CD4-positive, alpha-beta T cell treated with Interleukin-4 for 4 hours (primary cell): Measurements from ENCODE around the gene LPP.

Experiments used
- DNase-seq: peaks from one replicate; pipeline ENCODE4 v3.0.0-alpha.2; 2020

Gene LPP

DNA sequence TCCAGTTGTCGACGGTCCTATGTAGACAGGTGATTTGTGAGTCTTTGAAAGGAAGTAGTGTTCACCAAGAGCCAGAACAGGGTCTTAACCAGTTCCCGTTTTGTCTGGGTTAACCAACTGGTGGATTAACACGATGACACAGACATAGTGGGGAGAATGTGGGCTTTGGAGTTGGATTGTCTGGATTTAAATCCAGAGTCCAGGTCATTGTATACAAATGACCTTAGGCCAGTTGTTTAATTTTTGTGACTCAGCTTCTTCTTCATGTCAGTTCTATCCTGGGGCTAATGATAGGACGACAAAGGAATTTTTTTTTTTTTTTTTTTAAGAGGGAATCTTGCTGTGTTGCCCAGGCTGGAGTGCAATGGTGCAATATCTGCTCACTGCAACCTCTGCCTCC is 126.7 kb downstream of the LPP start:
- DNase-seq: no peak

DNA sequence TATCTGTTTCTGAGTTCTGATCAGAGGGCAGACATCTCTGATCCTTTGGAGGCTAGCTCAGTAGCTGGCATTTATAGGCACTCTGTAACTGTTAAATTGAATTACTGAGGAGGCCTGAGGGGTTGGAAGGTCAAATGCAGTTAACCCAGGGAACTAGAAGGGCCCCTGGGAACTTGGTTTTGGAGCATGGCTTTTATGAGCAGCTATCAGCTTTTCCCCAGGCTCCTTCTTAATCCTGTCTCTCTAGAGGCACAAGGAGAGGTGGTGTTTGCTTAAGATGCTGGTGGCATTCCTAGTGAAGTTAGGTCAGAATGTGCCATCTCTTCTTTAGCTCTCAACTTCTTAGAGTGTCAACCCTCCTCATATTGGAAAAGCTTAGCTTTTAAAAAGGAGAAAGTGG is 128.9 kb downstream of the LPP start:
- DNase-seq: no peak

GRCh38 chr3:188283347-188283746 is 129.4 kb downstream of the LPP start:
- DNase-seq: no peak

DNA sequence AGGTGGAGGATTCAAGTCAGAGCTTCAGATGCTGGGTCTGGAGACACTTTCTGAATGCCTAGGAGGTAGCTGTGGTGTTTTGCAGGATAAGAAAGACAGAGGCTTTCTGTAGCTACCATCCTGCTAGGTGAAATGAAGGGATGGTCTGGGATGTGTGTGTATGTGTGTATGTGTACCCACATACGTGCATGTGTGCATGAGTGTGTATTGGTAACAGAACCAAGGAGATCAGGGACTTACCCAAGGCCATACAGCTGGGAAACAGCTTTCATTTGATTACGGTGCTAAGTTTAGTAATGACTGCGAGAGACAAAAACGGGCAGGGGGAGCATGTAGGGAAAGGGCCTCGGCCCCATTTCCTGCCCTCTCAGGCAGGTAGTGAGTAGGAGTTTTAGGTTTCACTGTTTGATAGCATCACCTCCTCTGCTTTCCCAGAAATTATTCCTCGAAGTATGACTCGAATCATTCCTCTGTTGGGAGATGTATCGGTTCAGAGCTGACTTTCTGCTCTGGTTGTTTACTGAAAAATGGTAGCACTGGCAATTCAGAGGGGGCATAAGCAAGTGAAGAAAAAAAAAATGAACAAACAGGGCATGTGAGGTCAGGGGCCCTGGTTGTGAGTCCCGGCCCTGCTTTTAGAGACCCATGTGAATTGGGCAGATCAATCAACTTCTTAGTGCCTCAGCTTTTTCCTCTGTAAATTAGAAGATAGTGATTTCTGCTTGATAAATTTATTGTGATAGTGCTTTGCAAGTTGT is 130.7 kb downstream of the LPP start:
- DNase-seq: no peak

DNA sequence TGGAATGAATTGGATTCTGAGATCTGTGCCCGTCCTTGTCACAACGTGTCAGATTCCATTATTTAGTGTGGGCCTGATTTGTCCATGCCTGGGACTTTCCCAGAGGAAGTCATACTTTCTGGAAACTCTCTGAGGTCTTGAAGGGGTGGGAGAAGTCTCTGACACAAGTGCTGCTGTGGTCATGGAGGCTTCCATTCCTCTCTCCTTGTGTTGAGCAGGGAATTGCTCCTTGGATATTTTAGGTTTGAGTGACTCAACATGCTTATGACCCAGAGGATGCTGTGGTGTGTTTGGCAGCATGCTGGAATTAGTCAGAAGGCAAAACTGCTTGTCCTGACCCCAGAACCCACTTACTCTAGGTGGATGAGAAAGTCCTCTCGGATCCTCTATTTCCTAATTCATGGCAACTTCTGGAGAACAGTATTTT is 132.1 kb downstream of the LPP start:
- DNase-seq: no peak

DNA sequence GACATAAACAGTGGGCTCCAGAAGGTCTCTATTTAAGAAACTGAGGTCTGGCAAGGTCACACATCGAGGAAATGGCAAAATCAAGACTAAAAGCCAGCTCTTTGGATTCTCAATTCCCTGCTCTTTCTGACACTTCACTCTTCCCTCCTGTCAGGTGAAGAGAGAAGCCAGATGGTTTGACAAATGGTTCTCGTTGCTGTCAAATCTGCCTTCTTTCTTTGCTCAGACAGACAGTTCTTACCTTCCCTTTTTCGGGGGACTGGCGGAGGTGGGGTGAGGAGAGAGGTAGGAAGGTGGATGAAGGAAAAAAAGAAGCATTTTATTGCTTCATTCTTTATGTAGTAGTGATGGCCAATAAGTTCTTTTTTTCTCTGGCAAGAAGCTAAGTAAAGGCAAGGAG is 133.4 kb downstream of the LPP start:
- DNase-seq: no peak

DNA sequence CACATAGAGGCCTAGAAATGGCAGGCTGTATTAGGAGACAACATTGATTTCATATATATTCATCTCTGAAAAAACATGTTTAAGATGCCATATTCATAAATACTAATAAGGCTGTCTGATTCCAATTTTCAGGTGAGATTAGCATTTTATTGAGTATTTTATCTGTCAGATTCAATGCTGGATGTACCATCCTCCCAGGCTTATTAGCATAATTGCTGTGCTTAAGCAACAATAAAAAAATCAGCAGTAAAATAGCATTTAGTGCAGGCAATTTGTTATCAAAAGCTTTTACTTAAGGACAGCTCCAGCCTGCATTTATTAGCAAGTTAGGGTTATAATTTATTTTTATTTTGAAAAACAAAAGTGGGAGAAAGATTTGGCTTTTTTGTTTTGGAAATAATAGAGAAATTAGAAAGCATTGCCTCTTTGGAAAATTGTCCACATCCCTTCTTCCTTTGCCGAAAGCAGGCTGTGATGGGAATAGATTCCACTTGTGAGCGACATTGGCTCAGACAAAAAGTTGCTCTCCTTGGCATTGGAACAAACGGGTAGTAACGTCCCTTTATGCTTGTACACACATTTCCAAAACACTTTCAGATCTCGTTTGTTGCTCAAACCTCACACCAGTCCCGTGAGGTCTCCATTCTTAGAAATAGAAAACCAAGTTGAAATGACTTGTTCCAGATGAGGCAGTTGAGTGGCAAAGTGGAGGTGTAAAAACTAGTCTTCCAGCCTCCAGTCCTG is 134.0 kb downstream of the LPP start:
- no peak for DNase-seq

- DNase-seq: no peak
These were observed 138.3 kb downstream of the LPP start for GRCh38 chr3:188292251-188292650.

GRCh38 chr3:188292827-188293226 is 138.9 kb downstream of the LPP start:
- DNase-seq: no peak

- no peak for DNase-seq
These were observed 140.2 kb downstream of the LPP start for GRCh38 chr3:188294113-188294512.

DNA sequence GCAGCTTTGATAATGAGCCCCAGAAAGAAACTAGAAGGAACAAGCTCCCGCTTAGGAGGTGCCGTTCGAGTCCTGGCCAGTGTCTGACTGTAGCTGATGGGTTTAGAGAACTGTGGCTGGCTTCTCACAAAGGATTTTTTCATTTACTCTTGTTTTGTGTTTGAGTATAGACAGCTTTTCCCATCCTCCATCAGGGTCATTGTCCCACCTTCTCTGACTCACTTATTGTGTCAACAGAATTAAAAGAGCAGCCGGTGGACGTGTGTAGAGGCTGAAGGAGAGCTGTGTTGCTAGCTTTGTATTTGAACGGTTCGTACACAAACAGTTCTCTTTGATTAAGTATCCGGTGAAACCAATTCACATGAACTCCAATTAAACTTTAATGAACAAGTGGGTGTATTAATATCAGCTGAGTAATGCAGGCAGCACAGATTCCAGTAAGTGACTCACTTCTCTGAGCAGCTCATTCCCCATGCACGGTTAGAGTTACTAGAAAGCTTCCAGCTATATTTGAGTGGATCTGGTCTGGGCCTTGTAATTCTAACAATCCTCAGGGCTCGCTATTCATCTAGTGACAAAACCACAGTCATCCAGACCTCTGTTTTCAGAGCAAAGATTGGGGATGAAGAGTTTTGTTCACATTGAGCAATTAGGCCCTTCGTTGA is 141.0 kb downstream of the LPP start:
- no peak for DNase-seq

- DNase-seq: no peak
These were observed 141.9 kb downstream of the LPP start for GRCh38 chr3:188295876-188296275.

- DNase-seq: no peak
These were observed 143.0 kb downstream of the LPP start for GRCh38 chr3:188296761-188297612.

GRCh38 chr3:188298585-188298984 is 144.6 kb downstream of the LPP start:
- peak; percentile 19 for DNase-seq

DNA sequence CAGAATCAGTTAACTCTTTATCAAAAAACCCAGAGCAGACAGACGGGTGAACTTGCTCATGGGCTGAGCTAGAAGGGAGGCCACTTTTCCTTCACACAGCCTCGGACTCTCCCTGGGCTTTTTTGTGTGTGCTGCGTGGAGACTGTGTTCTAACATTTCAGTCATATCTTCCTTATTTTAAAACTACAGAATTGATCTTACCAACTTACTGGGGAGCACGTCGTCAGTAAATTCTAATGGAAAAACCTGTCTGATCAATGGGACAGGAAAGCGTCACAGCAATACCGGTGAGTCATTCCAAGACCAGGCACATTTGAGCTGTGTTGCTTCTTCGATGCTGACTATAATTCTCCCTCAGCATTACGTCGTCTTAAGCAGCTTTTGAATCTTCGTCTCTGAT is 145.1 kb downstream of the LPP start:
- peak; percentile 10 for DNase-seq

GRCh38 chr3:188299708-188300107 is 145.8 kb downstream of the LPP start:
- no peak for DNase-seq

DNA sequence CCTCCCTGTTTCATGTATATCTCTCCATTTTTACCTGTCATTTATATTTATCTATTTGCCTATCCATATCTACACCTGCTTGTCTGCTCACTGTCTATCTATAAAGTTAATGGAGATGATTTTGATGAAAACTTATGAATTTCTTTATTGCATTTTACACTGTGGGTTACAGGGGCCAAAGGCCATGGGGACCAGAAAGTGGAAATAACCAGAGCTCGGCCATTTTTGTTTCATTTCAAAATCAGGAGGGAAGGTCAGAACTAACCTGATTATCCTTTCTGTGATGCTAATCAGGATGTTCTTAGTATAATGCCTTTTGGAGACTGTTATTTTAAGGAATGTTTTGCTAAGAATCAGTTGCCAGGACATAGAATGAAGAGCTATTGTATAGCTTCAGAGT is 147.2 kb downstream of the LPP start:
- DNase-seq: no peak

- no peak for DNase-seq
These were observed 149.4 kb downstream of the LPP start for GRCh38 chr3:188303286-188303799.

DNA sequence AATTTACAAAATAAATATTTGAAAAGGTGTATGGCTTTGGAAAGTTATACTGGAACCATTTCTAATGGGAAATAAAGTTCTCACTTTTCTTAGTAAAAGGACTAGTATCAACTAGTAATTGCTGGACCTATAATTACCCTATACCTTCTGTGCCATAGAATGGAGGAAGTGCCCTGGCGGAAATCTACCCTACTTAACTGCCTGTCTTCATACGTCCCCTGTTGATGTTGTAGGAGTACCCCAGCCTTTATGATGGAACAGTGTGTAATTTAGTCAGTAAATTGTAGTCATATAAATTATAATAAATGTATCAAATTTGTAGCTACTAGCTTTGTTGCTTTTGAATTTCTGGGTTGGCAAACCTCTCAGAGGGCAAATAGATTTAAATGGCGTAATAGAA is 149.9 kb downstream of the LPP start:
- no peak for DNase-seq

- DNase-seq: no peak
These were observed 150.5 kb downstream of the LPP start for GRCh38 chr3:188304501-188304900.

GRCh38 chr3:188305220-188305619 is 151.3 kb downstream of the LPP start:
- no peak for DNase-seq

DNA sequence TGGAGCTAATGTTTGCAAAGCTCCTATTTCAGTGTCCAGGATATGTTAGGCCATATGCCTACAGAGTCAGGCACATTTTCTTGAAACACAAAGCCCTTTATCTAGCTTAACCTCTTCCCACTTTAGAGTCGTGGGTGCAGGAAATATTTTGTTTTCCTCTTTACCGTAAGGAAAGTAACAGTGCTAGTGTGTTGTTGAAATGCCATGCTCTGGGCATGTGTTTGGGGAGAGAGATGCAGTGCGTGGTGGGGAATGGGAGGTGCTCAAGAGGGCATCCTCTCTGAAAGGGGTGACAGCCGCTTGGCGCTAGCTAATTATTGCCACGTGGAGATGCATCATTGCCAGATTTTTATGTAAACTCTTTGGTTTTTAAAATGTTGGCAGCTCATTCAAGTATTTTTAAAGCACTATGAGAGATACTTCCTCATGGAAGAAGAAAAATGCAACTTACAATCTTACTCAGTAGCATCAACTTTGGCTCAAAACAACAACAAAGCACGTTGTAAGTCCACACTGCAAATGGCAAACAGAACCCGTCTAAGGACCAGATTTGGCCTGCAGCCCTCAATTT is 152.6 kb downstream of the LPP start:
- DNase-seq: no peak
